ENCODE results near the gene GRAMD1C. TPM values are rescaled to one million over a fixed set of nuclear protein-coding genes. Genes with fewer than 3 reads are reported as not detected.
"Not testable (repeated sequence)": the region's sequence is repeated elsewhere in the genome, so short reads cannot be mapped to it uniquely, and the experiment has no call there.

Gene GRAMD1C
- total RNA-seq, 6 donors from 2014 or later: 3.7 to 40.1 (median 6.3) TPM

- DNase-seq (no peak), ATAC-seq (ENCODE audit: low FRiP score in 2 of 2) (no peak)
- peaks cover 0 to 4% (median 0%) of the 10 kb centered on the region in 4 donors for H3K9me3 ChIP-seq
- no peaks in the 10 kb centered on the region for H3K36me3 ChIP-seq
- no peaks in the 10 kb centered on the region for H3K27me3 ChIP-seq
- TF ChIP-seq POLR2AphosphoS5 (IDR thresholded peaks at IDR 0.05): no peak
- TF ChIP-seq, protein P1, sequence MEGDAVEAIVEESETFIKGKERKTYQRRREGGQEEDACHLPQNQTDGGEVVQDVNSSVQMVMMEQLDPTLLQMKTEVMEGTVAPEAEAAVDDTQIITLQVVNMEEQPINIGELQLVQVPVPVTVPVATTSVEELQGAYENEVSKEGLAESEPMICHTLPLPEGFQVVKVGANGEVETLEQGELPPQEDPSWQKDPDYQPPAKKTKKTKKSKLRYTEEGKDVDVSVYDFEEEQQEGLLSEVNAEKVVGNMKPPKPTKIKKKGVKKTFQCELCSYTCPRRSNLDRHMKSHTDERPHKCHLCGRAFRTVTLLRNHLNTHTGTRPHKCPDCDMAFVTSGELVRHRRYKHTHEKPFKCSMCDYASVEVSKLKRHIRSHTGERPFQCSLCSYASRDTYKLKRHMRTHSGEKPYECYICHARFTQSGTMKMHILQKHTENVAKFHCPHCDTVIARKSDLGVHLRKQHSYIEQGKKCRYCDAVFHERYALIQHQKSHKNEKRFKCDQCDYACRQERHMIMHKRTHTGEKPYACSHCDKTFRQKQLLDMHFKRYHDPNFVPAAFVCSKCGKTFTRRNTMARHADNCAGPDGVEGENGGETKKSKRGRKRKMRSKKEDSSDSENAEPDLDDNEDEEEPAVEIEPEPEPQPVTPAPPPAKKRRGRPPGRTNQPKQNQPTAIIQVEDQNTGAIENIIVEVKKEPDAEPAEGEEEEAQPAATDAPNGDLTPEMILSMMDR (IDR thresholded peaks at IDR 0.05): no peak
- TF ChIP-seq EP300 (IDR thresholded peaks at IDR 0.05): no peak
- TF ChIP-seq POLR2A (IDR thresholded peaks at IDR 0.05): no peak
- no peak overlapping the region for H3K4me3 ChIP-seq
- peaks cover 4 to 8% (median 6%) of the 10 kb centered on the region in 4 donors for H3K4me1 ChIP-seq
- H3K27ac ChIP-seq: no peak overlapping the region
Observed at GRCh38 chr3:113834983-113835382, 3.6 kb upstream of the GRAMD1C start.

GRCh38 chr3:113839551-113839950 lies 963 bp downstream of the GRAMD1C start:
- no peaks in the 10 kb centered on the region for H3K9me3 ChIP-seq
- WGBS, 2 donors: 64 to 70% methylated on average over 2 of the region's 2 CpGs
- no peak for TF ChIP-seq EP300 (IDR thresholded peaks at IDR 0.05)
- TF ChIP-seq POLR2A (IDR thresholded peaks at IDR 0.05): no peak
- peaks cover 4 to 8% (median 6%) of the 10 kb centered on the region in 4 donors for H3K4me1 ChIP-seq
- H3K27ac ChIP-seq: peak overlapping the region in 1 of 4 donors; percentile 60
- ATAC-seq (ENCODE audit: low FRiP score in 2 of 2) (no peak), DNase-seq (no peak)
- H3K4me3 ChIP-seq: peak overlapping the region in 2 of 4 donors; percentile 61 to 62
- H3K36me3 ChIP-seq: no peaks in the 10 kb centered on the region
- H3K27me3 ChIP-seq: no peaks in the 10 kb centered on the region

GRCh38 chr3:113844622-113845222 lies 6.1 kb downstream of the GRAMD1C start:
- H3K4me1 ChIP-seq: no peaks in the 10 kb centered on the region
- TF ChIP-seq POLR2A (IDR thresholded peaks at IDR 0.05): no peak
- TF ChIP-seq, protein P1 (IDR thresholded peaks at IDR 0.05): peak; percentile 34 to 62 (median 48)
- ATAC-seq (ENCODE audit: low FRiP score in 2 of 2) (peak; percentile 61 to 63), DNase-seq (no peak)
- 49 to 51% methylated on average over 4 of the region's 4 CpGs for WGBS, 2 donors
- H3K27me3 ChIP-seq: no peaks in the 10 kb centered on the region
- H3K36me3 ChIP-seq: no peaks in the 10 kb centered on the region
- H3K9me3 ChIP-seq: no peaks in the 10 kb centered on the region
- H3K27ac ChIP-seq: no peak overlapping the region
- no peak overlapping the region for H3K4me3 ChIP-seq

GRCh38 chr3:113847247-113847646 lies 8.7 kb downstream of the GRAMD1C start:
- Histone ChIP-seq H3K27ac (peak overlapping the region in 2 of 4 donors; percentile 36 to 48), H3K4me3 (no peak overlapping the region), H3K4me1 (no peaks in the 10 kb centered on the region), H3K27me3 (no peaks in the 10 kb centered on the region), H3K9me3 (no peaks in the 10 kb centered on the region), H3K36me3 (no peaks in the 10 kb centered on the region)
- ATAC-seq (ENCODE audit: low FRiP score in 2 of 2): no peak
- TF ChIP-seq EP300 (IDR thresholded peaks at IDR 0.05) (no peak), POLR2AphosphoS5 (IDR thresholded peaks at IDR 0.05) (no peak), POLR2A (IDR thresholded peaks at IDR 0.05) (no peak)
- TF ChIP-seq, protein P1 (IDR thresholded peaks at IDR 0.05): no peak
- DNase-seq: no peak

DNA sequence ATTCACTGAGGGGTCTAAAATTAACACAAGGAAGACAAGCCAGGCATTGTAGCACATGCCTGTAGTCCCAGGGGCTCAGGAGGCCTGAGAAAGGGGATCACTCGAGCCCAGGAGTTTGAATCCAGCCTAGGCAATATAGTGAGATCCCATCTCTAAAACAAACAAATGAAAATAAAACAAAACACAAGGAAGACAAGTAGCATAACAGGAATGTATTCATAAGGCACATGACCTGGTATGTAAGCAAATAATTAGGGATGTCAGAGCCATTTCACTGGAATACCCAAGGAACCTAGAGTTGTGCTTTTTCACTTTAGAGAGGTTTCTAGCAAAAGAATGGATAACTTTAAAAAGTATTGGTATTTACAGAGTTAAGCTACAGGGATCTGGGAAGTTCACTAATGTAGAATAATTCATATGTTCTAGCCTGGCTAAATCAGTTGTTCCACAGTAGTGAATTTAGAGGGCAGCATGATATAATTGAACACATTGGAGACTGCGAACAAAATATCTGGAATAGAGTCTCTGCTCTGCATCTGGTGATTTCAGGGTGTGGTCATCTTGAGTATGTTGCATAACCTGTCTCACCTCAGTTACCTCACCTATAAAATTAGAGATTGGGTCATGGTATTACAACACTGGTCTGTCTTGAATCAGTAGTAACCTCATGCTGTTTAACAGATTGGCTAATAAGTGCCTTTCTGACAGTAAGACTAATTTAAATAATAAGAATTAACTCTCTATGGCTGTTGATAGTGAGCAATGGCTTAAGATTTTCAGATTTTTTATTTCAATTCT lies 9.3 kb downstream of the GRAMD1C start:
- H3K9me3 ChIP-seq: no peaks in the 10 kb centered on the region
- ATAC-seq (ENCODE audit: low FRiP score in 2 of 2): peak in 1 of 2 donors; percentile 61
- no peak for DNase-seq
- H3K27ac ChIP-seq: peak overlapping the region; percentile 36 to 48 (median 41)
- WGBS, 2 donors: 74 to 79% methylated on average over 2 of the region's 2 CpGs
- no peaks in the 10 kb centered on the region for H3K27me3 ChIP-seq
- H3K36me3 ChIP-seq: no peaks in the 10 kb centered on the region
- no peak overlapping the region for H3K4me3 ChIP-seq
- H3K4me1 ChIP-seq: no peaks in the 10 kb centered on the region
- TF ChIP-seq POLR2AphosphoS5 (IDR thresholded peaks at IDR 0.05) (no peak), EP300 (IDR thresholded peaks at IDR 0.05) (peak in 2 of 4 donors; percentile 55 to 93)

DNA sequence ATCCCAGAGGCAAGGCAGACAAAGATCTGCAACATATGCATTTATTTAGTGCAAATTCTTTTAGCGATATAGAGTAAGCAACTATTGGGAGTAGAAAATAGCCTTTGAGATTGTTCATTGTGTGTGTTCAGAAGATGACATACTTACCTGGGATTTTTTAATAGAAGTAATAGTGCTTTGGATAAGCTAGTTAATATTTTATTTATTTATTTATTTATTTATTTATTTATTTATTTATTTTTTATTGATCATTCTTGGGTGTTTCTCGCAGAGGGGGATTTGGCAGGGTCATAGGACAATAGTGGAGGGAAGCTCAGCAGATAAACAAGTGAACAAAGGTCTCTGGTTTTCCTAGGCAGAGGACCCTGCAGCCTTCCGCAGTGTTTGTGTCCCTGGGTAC lies 10.5 kb downstream of the GRAMD1C start:
- 79 to 95% methylated on average over 2 to 3 of the region's 3 CpGs for WGBS, 2 donors
- not testable (repeated sequence) for ATAC-seq (ENCODE audit: low FRiP score in 2 of 2); H3K27me3 ChIP-seq; H3K36me3 ChIP-seq; H3K4me3 ChIP-seq; DNase-seq; H3K9me3 ChIP-seq; H3K4me1 ChIP-seq; H3K27ac ChIP-seq

- not testable (repeated sequence) for H3K27ac ChIP-seq; H3K4me1 ChIP-seq; H3K27me3 ChIP-seq; H3K36me3 ChIP-seq; H3K4me3 ChIP-seq; ATAC-seq (ENCODE audit: low FRiP score in 2 of 2); H3K9me3 ChIP-seq
- 95% methylated on average over 4 to 9 of the region's 22 CpGs for WGBS, 2 donors
- DNase-seq: peak in 1 of 2 donors; percentile 50
Observed at GRCh38 chr3:113849841-113850240, 11.3 kb downstream of the GRAMD1C start.

DNA sequence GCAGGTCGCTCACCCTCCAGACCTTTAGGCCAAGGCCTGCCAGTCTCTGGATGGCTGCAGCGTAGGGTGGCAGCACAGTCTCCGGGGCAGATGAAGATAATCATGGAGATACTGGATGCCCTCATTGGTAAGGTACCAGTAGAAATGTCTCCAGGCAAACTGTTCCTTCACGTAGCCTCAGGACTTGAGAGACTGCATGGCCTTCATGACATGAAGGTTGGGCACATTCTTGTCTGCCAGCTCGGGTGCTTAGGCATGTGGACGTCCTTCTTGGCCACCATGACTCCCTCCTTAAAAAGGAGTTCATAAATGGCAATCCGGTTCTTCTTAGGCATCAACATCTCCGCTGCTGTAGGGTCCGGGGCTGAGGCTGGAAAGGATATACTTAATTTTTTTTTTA lies 11.8 kb downstream of the GRAMD1C start:
- not testable (repeated sequence) for H3K27me3 ChIP-seq; H3K4me3 ChIP-seq; H3K9me3 ChIP-seq; ATAC-seq (ENCODE audit: low FRiP score in 2 of 2); H3K4me1 ChIP-seq; H3K36me3 ChIP-seq; DNase-seq; H3K27ac ChIP-seq
- WGBS, 2 donors: 85 to 86% methylated on average over 8 to 9 of the region's 9 CpGs
